Measurements from ENCODE around the gene COL18A1.

COL18A1 gene

DNA sequence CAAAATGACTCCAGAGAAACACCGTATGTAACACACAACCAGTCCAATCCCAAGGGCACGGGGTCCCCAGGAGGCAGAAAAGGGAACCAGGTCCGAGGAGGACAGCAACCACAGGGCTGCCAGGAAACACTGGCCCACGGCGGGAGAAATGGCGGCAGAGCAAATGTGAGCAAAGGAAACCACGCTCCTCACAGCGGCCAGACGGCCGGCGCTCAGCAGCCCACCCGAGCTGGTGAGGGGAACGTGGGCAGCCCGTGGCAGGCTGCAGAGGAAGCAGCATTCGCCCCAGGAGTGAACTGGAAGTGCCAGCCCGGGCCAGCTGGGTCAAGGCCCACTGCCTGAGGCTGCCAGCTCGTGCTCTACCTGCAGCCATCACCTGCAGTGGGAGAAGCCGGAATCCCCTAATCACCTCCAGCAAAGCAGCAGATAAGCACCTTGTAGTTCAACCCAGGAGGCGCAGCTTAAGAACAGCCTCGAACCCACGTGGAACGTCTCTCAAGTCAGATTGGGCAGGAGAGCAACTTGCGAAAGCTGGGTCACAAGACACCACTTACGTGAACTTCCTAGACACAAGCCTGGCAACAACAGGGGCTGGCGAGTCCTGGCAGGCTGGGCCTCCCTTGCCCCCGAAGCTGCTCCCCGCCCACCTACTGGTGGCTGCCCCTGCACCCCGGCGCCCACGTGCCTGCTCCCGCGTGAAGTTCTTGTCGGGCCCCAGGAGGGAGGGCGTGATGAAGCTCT, 130.5 kb downstream of the COL18A1 start:
- no peak for DNase-seq (ENCODE audit: low read depth, low spot score)
- no peak overlapping the region for H3K27ac ChIP-seq

DNA sequence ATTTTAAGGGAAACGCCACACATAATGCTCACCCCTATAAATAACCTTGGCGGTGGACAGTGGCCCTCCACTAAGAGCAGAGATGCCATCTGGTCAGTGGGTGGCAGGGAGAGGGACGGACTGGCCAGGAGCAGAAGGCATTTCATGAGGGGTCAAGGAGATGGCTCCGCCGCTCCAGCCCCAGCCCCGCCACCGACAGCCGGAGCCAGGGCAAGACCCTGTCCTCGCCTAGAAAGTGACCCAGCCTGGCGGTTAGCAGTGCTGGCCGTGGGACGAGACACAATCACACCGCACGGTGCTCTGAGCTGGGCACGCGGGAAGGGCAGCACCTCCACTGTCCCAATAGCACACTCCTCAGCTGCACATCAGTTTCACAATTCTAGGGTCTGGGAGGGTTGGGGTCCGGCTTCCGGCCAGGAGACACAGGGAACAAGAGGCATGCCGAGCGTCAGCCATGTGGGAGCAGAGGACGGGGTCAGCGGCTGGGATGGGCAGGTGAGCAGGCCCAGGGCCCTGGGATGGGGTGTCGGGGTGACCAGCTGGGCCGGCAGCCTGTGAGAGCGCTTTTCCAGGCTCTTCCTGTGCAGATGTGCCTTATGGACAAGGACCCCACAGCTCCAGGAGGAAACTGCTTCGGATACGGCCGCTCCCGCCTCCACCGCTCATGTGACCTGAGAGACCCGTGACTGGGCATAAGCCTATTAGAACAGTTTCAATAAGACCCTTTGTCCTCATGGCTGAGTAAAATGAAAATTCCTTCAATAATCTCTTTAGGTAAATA, 131.5 kb downstream of the COL18A1 start:
- H3K27ac ChIP-seq = no peak overlapping the region
- DNase-seq (ENCODE audit: low read depth, low spot score) = no peak

DNA sequence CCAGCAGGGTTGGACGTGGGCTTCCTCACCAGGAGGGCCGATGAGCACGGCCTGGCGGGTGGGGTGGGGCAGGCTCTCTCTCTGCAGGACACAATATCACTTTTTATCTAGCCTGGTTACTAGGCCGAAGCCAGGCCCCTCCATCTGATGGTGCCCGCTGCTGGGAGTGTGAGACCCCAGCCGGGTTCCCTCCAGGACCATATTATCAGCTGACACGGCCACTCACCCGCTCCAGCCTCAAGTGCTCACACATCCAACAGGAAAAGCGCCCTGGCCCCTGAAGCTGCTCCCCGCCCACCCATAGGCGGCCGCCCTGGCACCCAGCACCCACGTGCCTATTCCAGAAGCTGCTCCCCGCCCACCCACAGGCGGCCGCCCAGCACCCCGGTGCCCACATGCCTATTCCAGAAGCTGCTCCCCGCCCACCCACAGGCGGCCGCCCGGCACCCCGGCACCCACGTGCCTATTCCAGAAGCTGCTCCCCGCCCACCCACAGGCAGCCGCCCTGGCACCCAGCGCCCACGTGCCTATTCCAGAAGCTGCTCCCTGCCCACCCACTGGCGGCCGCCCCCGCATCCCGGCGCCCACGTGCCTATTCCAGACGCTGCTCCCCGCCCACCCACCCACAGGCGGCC, 132.3 kb downstream of the COL18A1 start:
- no peak overlapping the region for H3K27ac ChIP-seq
- no peak for DNase-seq (ENCODE audit: low read depth, low spot score)

GRCh38 chr21:45537746-45538291, 132.9 kb downstream of the COL18A1 start:
- no peak for DNase-seq (ENCODE audit: low read depth, low spot score)
- no peak overlapping the region for H3K27ac ChIP-seq

- H3K27ac ChIP-seq = no peak overlapping the region
- no peak for DNase-seq (ENCODE audit: low read depth, low spot score)
Measured at GRCh38 chr21:45538381-45539045, 133.5 kb downstream of the COL18A1 start.

DNA sequence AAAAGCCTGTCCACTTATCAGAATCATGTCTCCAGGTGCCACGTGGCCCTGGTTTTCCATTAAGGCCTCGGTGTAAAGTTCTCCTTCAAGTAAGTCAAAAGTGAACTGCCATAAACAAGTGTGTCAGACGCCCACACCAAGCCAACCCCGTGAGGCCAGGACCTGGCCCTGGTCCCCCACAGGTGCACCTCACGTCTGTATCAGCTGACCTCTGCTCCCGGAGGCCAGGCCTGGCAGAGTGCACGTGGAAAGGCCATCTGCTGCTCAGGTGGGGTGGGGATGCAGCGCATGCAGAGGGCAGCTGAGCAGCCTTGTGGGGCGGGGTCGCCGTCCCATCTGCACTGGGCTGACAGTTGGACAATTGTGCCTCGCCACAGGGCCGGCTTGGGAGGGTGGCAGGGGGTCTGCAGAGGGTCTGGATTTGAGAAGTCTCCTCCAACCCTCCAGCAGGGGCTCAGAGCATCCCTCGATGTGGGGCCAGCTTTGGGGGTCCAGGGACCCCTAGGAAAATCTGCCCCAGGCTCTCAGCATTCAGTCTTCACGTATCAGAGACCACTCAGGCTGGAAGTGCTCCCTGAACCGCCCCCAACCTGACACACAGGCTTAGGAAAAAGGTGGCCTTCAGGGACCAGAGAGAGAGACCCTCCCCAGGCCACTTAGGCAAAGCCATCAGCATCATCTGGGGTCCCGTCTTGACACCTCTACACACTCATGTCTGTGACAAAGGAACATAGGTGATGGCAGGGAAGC, 134.3 kb downstream of the COL18A1 start:
- no peak for DNase-seq (ENCODE audit: low read depth, low spot score)
- H3K27ac ChIP-seq = no peak overlapping the region

DNA sequence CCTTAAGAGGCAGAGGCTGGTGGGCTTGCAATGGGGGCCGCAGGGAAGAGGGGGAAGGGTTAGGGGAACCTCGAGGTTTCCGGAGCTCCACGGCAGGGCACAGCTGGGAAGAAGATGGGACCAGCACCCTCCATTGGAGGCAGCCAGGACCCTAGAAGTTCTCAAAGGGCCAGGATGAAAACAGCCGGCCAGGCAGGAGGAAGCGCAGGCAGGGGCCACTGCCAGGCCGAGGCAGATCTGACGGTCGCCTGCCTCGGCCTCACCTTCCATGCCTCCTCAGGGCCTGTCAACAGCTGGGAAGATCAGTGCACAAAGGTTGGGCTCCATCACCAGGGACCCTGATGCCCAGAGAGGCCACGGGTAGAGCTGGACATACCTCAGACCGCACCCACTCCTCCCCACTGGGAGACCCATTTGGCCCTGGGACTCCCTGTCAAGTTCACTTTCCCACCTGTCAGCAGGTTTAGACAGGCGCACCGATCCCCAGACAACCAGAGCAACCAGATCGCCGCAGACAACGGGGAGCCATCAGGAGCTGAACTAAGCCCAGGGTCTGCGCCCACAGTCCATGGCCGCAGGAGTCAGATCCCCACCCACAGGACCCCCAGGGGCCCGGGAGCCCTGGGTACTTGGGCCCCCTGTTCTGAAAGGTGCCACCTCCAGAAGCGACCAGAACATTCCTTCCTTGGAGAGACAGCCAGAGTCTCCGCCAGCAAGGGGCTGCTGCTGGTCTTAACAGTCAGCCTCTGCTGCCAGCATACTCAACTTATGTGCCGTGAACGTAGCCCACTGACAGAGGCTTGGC, 135.0 kb downstream of the COL18A1 start:
- H3K27ac ChIP-seq = no peak overlapping the region
- DNase-seq (ENCODE audit: low read depth, low spot score) = no peak

GRCh38 chr21:45540601-45540970, 135.6 kb downstream of the COL18A1 start:
- no peak overlapping the region for H3K27ac ChIP-seq
- DNase-seq (ENCODE audit: low read depth, low spot score) = no peak

DNA sequence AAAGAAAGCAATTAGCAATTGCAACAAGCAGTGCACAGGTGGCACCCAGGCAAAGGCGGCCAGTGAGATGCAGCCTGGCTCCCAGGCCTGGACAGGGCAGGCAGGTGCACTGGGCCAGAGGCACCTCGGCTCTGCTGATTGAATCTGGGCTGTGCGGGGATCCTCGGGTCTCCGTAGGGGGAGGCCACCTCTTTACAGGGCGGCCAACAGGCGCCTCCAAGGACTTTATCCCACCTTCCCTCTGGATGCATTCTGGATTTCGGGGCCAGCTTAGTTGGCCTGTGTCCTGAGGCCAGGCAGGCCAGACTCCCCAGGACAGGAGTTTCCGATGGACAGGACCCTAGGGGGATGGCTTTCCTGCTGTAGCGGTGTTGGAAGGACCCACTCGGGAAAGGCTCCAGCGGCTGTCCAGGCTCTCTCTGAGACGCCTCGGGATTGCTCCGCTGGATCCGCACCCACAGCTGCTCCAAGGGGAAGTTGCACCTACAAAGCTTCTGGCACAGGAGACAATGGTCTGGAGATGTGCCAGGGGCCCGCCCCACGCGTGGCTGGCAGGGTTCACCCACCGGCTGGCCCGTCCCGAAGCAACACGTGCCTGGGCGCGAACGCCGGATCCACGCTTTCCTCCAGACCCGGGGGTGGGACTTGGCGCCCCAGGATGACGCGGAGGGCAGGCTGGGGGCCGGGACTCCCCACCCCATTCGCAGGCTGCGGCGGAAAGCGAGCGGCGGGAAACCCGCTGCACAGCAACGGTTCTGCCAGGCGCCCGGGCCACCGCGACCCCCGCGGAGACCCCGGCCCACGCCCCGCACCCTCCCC, 136.5 kb downstream of the COL18A1 start:
- no peak overlapping the region for H3K27ac ChIP-seq
- no peak for DNase-seq (ENCODE audit: low read depth, low spot score)

DNA sequence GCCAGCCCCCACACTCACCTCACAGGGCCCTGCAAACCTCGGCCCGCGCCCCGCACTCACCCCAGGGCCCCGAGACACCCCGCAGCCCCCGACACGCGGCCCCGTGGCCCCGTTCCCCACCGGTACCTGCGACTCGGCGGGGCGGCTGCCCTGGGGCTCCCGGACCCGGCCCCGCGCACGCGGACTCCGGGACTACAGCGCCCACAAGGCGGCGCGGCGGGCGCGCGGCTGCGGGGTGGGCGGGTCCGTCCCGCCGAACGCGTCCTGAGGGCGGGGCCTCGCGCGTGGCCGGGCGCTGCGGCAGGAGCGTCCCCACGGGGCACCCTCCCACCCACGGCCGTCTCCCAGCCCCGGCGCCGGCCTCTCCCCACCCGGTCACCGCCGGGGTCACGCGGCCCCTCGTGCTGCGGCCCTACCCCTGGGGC, 137.3 kb downstream of the COL18A1 start, which contains the start of gene SLC19A1:
Gene SLC19A1 (minus strand): TSS at position 199 of the 425 bp plus-strand sequence. CDS start 4,481 bp downstream, outside the sequence.
- no peak for DNase-seq (ENCODE audit: low read depth, low spot score)
- no peak within 1 kb of the TSS for H3K27ac ChIP-seq

DNA sequence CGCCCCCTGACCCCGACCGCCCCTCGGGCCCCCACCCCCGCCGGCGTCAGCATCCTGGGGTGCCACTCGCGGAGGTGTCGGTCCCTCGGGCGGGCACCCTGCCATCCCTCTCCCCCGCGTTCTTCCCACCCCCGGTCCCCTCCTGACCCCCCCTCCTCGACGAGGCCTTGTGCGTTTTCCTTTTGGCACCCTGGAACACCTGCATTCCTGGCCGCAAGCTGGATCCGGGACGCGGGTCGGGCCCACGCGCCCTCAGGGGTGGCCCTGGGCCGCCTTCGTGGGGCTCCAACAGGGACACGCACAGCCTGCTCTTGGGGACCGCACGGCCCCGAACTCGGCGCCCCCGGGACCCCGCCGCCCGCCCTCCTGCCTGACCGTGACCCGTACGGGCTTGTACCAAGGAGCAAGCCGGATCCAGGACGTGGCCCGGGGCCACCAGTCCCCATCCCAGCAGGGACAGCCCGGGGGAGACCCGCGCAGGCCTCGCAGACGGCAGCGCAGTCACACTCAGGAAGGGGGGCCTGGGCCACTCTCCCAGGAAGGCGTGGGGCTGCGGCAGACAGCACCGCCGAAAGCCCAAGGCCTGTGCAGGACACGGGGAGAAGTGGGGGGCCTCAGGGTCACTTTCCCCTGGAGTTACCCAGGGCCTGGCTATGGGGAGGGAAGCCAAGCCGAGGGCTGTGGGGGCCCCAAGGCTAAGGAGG, 137.9 kb downstream of the COL18A1 start:
- no peak overlapping the region for H3K27ac ChIP-seq
- no peak for DNase-seq (ENCODE audit: low read depth, low spot score)

DNA sequence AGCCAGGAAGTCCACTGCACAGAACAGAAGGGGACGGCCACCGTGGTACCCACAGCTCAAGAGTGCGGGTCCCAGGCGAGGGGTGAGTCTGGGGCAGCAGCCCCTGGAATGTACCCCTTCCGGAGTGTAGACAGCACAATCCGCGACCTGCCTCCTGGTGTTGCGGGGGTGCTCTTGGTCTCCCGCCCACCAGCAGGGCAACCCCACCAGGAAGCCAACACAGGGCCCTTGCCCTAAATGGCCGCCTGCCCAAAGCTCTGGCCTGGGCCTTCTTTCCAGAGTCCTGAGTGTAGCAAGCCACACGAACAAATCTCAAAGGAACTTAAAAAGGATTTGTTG, 138.4 kb downstream of the COL18A1 start:
- DNase-seq (ENCODE audit: low read depth, low spot score) = no peak
- no peak overlapping the region for H3K27ac ChIP-seq

DNA sequence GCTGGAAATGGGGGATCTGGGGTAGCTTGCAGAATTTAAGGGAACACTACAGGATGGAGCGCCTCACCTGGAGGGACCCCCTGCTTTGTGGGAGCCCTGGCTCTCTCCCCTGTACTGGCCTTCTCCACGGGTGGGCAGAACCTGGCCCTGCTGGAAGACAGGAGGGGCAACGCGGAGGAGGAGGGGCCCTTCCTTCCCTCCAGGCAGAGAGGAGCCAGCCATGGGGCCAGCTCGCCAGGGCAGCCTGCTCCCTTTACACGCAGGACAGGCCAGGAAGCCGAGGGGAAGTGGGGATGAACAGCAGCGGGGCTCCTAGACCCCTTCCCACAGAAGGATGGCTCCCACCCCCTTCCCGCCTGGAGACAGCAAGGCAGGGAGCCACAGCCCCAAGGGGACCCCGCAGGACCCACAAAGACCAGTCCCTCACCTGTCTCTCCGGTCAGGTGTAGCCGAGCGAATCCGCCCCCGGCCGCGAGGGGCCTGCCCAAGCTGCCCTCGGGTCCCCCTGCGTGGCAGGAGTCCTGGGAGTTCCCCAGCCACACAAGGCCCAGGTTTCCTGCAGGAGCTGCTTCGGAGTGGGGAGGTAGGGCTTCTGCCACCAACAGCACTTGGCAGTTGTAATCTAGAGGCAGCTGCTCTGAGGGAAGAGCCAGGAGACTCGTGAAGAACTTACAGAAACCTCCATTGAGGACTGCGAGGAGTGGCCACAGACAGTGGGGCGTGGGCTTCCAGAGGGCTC, 138.9 kb downstream of the COL18A1 start:
- no peak overlapping the region for H3K27ac ChIP-seq
- no peak for DNase-seq (ENCODE audit: low read depth, low spot score)

DNA sequence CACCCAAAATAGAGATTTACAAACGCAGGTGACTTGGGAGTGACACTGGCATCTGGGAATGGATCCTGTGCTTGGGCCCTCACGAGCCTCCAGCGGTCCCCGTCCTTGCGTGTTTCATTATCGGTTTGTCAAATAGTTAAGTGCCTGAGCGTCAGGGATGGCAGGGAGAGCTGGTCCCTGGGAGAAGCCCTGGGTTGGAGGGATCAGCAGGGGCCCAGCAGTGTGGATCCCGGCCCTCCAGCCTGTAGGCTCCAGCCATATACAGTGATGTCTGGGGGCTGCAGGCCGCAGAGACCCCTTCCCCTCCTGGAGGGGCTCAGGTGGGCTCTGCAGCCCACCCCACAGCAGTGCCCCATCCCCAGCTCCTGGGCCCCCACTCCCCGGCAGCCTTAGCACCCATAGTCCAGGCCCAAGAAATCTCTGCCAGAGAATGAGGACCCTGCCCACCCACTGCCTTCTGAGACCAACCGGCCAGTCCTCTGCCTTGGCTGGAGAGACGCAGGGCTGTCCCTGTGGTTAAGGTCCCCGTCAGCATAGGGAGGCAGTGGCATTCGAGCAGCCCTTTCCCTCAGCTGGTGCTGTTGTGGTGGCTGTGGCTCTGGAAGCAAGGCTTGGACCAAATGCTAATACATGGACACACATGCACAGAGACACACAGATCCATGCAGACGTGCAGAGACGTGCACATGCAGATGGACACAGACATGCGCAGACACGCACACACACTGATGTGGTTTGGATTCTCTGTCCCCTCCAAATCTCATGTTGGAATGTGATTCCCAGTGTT, 139.7 kb downstream of the COL18A1 start:
- no peak for DNase-seq (ENCODE audit: low read depth, low spot score)
- H3K27ac ChIP-seq = no peak overlapping the region

DNA sequence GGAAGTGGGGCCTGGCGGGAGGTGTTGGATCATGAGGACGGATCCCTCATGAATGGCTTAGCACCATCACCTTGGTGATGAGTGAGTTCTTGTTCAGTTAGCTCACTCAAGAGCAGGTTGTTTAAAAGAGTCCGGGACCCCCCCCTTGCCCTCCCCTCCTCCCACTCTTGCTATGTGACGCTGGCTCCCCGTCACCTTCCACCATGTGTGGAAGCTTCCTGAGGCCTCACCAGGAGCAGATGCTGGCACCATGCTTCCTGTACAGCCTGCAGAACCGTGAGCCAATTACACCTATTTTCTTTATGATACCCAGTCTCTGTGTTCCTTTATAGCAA, 140.2 kb downstream of the COL18A1 start:
- no peak overlapping the region for H3K27ac ChIP-seq
- DNase-seq (ENCODE audit: low read depth, low spot score) = no peak

Measured in epithelial cell of prostate (primary cell).